ENCODE results near the gene IRF2BP1.

IRF2BP1 gene

GRCh38 chr19:45876411-45877197 is 9.3 kb downstream of the IRF2BP1 start:
- no peak for TF ChIP-seq CTCF (IDR thresholded peaks at IDR 0.05)

- TF ChIP-seq CTCF (IDR thresholded peaks at IDR 0.05) = no peak
Measured at GRCh38 chr19:45876161-45876410, 9.9 kb downstream of the IRF2BP1 start.

- no peak for TF ChIP-seq CTCF (IDR thresholded peaks at IDR 0.05)
Measured at GRCh38 chr19:45874620-45874966, 11.3 kb downstream of the IRF2BP1 start.

- TF ChIP-seq CTCF (IDR thresholded peaks at IDR 0.05) = no peak
Measured at GRCh38 chr19:45873219-45873772, 12.6 kb downstream of the IRF2BP1 start.

- no peak for TF ChIP-seq CTCF (IDR thresholded peaks at IDR 0.05)
Measured at GRCh38 chr19:45872095-45872919, 13.6 kb downstream of the IRF2BP1 start.

- TF ChIP-seq CTCF (IDR thresholded peaks at IDR 0.05) = no peak
Measured at GRCh38 chr19:45870798-45871197, 15.1 kb downstream of the IRF2BP1 start.

- no peak for TF ChIP-seq CTCF (IDR thresholded peaks at IDR 0.05)
Measured at GRCh38 chr19:45866400-45867176, 19.4 kb downstream of the IRF2BP1 start.
